ENCODE data around the gene ELN. TPM values are rescaled to one million over a fixed set of nuclear protein-coding genes. Genes with fewer than 3 reads are reported as not detected.
A peak's percentile ranks its signal among the peaks of the same experiment; 100 is the strongest.

Gene ELN
- total and polyA plus RNA-seq, 2 donors (not counting 3 experiments of a cell fraction or from before 2014, with no cell fraction given), result 1.7 to 2.6 TPM

DNA sequence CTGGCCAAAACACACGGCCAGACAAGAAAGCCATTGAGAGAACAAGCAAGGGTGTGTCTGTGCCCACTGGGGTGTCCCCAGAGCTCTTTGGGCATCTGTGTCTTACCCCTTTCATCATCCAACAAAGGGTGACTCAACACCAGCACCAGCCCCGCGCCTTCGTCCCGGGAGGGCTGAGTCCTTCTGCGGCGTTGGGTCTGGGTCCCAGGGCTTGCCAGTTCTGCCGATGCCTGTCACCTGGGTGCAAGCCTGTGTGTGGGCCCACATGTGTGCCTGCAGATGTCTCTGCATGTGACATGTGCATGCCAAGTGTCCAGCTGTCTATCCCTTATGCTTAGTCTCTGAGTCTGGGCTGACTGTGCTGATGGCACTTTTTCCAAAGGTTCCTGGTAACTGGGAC lies 24.4 kb upstream of the ELN start:
- no peak overlapping the region for H3K4me3 ChIP-seq (replicated peaks in 1 of 3; ENCODE audit: insufficient read depth in 1 of 3, low read depth in 1 of 3, low read length in 3 of 3)
- peak overlapping the region; percentile 16 for H3K4me2 ChIP-seq (ENCODE audit: insufficient read depth, low read length)
- H2AFZ ChIP-seq (ENCODE audit: low read depth, low read length), result no peak overlapping the region
- ChIA-PET CTCF (interaction anchor here (2.4 kb wide), 1 partner anchor 23 kb away, joined by 14 read pairs; no protein-coding TSS in a partner anchor), POLR2A (no interaction called here)
- no peak for DNase-seq (ENCODE audit: low read depth, low spot score)
- H3K9me1 ChIP-seq (replicated peaks; ENCODE audit: control insufficient read depth, extremely low read depth, insufficient read depth, low read length), result no peaks in the 10 kb centered on the region
- no peaks in the 10 kb centered on the region for H3K36me3 ChIP-seq (ENCODE audit: control insufficient read depth in 2 of 2, extremely low read depth in 1 of 2, insufficient read depth in 2 of 2, low read length in 2 of 2)
- dilution Hi-C loops (cut with MboI; ENCODE audit: extremely low pct_ligation_motif_present, low sequenced_read_pairs) (no loop called here), intact Hi-C loops (cut with micrococcal nuclease) (no loop called here)
- H3K27me3 ChIP-seq (ENCODE audit: control insufficient read depth in 2 of 2, insufficient read depth in 2 of 2, low read length in 2 of 2), result no peaks in the 10 kb centered on the region
- peaks cover 31% of the 10 kb centered on the region for H3K4me1 ChIP-seq (ENCODE audit: control insufficient read depth, extremely low read depth, insufficient read depth, low read length)
- no peaks in the 10 kb centered on the region for H3K79me2 ChIP-seq (ENCODE audit: control insufficient read depth, insufficient read depth, low read length)
- no TSS peak for BruUV-seq (replicated peaks)
- H3K9me3 ChIP-seq (replicated peaks; ENCODE audit: control insufficient read depth, insufficient read depth, low read length), result no peaks in the 10 kb centered on the region
- no peak overlapping the region for H3K9ac ChIP-seq (replicated peaks; ENCODE audit: extremely low read depth, insufficient read depth, low read length)
- no peak for TF ChIP-seq GATA2 (IDR thresholded peaks at IDR 0.05; ENCODE audit: insufficient read depth, insufficient read length, low read depth, low read length)
- TF ChIP-seq MYC (IDR thresholded peaks at IDR 0.05; ENCODE audit: low read depth, low read length), result no peak
- no peak for TF ChIP-seq EZH2 (IDR thresholded peaks at IDR 0.05; ENCODE audit: borderline replicate concordance, low read depth, low read length, severe bottlenecking)
- TF ChIP-seq JUN (IDR thresholded peaks at IDR 0.05; ENCODE audit: borderline replicate concordance, insufficient read depth, insufficient read length, low read depth), result no peak
- no peak for TF ChIP-seq POLR2AphosphoS5 (IDR thresholded peaks at IDR 0.05; ENCODE audit: insufficient read depth, low read depth, low read length)
- TF ChIP-seq POLR2A (IDR thresholded peaks at IDR 0.05; ENCODE audit: low read depth, low read length), result no peak
- TF ChIP-seq, protein P1, sequence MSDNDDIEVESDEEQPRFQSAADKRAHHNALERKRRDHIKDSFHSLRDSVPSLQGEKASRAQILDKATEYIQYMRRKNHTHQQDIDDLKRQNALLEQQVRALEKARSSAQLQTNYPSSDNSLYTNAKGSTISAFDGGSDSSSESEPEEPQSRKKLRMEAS (IDR thresholded peaks at IDR 0.05; ENCODE audit: insufficient read depth, insufficient read length), result no peak
- no peak for TF ChIP-seq FOS (IDR thresholded peaks at IDR 0.05; ENCODE audit: borderline replicate concordance, insufficient read depth, low read length)
- TF ChIP-seq, protein P2, sequence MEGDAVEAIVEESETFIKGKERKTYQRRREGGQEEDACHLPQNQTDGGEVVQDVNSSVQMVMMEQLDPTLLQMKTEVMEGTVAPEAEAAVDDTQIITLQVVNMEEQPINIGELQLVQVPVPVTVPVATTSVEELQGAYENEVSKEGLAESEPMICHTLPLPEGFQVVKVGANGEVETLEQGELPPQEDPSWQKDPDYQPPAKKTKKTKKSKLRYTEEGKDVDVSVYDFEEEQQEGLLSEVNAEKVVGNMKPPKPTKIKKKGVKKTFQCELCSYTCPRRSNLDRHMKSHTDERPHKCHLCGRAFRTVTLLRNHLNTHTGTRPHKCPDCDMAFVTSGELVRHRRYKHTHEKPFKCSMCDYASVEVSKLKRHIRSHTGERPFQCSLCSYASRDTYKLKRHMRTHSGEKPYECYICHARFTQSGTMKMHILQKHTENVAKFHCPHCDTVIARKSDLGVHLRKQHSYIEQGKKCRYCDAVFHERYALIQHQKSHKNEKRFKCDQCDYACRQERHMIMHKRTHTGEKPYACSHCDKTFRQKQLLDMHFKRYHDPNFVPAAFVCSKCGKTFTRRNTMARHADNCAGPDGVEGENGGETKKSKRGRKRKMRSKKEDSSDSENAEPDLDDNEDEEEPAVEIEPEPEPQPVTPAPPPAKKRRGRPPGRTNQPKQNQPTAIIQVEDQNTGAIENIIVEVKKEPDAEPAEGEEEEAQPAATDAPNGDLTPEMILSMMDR (IDR thresholded peaks at IDR 0.05; ENCODE audit: extremely low read depth in 1 of 2, insufficient read depth in 1 of 2, low read depth in 1 of 2, low read length in 2 of 2), result no peak
- peak; percentile 62 for FAIRE-seq
- H4K20me1 ChIP-seq (replicated peaks; ENCODE audit: control insufficient read depth, extremely low read depth, insufficient read depth, low read length), result no peaks in the 10 kb centered on the region
- H3K27ac ChIP-seq (ENCODE audit: insufficient read depth, low read depth, low read length), result peak overlapping the region; percentile 87

Measured in endothelial cell of umbilical vein (primary cell).